Omental fat pad (tissue), 4 donors: ENCODE data around the gene GRK1. TPM values are rescaled to one million over a fixed set of nuclear protein-coding genes. Genes with fewer than 3 reads are reported as not detected.

Experiments used
- ATAC-seq: fragments of 150-250 bp; one replicate; pipeline ENCODE4 v1.9.1; 2016; ENCODE audit warnings: mild to moderate bottlenecking, moderate library complexity; ENCODE audit not compliant: low FRiP score
- DNase-seq: peaks from one replicate; pipeline ENCODE4 v3.0.0-alpha.2; 2019; ENCODE audit warnings: low spot score
- total RNA-seq, 4 donors: library from RNA; depleted of rRNA; stranded (reverse); fragments of >200 nt; gene quantifications; one replicate each; pipeline ENCODE4 v1.1.0, GENCODE V29; 2016
- TF ChIP-seq, protein P1 (sequence below), 3 donors: fragments of 450-650 bp; IDR thresholded peaks; one replicate each; pipeline ENCODE4 v1.5.1; 2016 to 2017; ENCODE audit warnings: antibody characterized with exemption in 3 of 3, mild to moderate bottlenecking in 3 of 3, moderate library complexity in 2 of 3

Gene GRK1
- total RNA-seq, 4 donors from 2014 or later: not detected

DNA sequence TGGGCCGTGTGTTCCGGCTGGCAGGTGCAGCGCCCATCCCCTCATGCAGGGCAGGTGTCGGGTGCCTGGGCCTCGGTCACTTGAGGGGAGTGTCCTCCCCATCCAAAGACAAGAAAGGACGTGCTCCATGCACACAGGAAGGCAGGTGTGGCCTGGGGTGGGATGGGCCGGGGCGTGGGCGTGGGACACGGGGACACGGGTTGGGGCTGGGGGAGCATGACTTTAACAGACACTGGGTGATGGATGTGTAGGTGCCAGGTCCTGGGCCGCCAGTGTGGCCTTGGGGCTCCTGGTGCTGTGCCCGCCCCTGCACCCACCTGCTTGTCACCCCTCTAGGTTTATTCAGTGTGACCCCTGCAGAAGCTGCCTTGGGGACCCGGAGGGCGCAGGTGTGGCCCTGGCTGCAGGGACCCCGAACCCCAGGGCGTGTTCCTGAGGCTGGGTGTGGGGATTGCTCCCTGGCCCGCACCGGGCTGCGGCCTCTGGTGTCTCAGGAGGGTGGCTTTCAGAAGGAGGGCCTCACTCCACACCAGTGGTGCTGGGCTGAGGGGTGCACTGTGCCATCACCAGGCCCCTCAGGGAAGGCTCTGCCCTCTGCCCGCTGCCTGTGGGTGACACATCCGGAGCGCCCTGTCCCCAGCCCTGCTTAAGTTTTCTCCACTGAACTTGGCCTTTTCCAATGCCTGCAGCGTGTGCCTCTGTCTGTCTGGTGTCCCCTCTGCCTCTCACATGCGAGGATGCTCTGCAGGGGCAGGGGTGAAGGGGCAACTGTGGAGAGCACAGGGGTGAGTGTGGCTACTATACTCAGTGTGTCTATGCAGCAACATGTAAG lies 97.2 kb downstream of the GRK1 start:
- ATAC-seq: no peak
- TF ChIP-seq, protein P1, sequence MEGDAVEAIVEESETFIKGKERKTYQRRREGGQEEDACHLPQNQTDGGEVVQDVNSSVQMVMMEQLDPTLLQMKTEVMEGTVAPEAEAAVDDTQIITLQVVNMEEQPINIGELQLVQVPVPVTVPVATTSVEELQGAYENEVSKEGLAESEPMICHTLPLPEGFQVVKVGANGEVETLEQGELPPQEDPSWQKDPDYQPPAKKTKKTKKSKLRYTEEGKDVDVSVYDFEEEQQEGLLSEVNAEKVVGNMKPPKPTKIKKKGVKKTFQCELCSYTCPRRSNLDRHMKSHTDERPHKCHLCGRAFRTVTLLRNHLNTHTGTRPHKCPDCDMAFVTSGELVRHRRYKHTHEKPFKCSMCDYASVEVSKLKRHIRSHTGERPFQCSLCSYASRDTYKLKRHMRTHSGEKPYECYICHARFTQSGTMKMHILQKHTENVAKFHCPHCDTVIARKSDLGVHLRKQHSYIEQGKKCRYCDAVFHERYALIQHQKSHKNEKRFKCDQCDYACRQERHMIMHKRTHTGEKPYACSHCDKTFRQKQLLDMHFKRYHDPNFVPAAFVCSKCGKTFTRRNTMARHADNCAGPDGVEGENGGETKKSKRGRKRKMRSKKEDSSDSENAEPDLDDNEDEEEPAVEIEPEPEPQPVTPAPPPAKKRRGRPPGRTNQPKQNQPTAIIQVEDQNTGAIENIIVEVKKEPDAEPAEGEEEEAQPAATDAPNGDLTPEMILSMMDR (IDR thresholded peaks at IDR 0.05): no peak
- no peak for DNase-seq

DNA sequence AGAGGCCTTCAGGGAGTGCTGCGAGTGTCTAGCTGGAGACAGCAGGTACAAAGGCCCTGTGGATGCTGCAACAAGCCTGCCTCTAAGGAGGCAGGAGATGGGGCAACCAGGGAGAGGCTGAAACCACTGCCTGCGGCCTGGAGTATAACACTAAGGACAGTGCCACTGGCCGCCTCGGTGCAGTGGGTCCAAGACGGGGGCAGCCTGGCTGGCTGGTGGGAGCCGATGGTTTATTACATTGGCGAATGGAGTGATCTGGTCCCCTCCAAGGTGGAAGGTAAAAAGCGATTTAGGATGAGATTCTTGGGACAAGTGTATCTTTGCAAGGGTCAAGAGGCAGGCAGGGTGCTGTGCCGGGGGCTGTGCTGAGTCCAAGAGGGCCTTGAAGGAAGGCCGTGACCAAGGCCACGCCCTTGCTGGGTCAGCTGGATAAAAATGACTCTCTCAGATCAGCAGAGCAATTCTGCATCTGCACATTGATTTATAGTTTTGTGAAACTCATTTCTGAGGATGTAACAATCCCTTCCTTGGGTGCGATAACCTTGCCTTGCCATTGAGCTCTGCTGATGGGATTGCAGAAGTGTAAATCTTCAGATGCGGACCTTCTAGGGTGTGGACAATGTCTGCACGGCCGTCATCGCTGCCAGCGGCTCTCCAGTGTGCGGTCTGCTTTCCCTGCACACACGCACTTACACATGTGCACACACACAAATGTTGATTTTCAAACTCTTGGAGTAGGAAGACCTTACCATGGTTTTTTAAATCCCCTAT lies 98.0 kb downstream of the GRK1 start:
- TF ChIP-seq, protein P1 (IDR thresholded peaks at IDR 0.05): no peak
- ATAC-seq (no peak), DNase-seq (no peak)

DNA sequence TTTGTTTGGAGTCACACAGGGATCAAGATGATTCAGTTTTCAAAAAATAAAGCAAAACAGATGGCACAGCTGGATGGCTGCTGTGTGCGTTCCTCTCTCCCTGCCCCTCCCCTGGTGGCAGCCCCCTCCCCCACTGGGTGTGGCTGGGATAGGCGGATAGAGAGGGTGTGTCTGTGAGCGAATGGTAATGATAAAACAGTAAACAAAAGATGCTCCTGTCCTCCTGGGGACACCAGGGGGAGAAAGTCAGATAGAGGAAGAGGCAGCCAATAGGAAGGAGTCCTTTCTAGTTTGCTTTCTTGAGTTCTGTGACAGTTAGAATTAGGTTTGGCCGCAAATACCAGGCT lies 98.5 kb downstream of the GRK1 start:
- TF ChIP-seq, protein P1 (IDR thresholded peaks at IDR 0.05): no peak
- no peak for DNase-seq
- ATAC-seq: no peak

DNA sequence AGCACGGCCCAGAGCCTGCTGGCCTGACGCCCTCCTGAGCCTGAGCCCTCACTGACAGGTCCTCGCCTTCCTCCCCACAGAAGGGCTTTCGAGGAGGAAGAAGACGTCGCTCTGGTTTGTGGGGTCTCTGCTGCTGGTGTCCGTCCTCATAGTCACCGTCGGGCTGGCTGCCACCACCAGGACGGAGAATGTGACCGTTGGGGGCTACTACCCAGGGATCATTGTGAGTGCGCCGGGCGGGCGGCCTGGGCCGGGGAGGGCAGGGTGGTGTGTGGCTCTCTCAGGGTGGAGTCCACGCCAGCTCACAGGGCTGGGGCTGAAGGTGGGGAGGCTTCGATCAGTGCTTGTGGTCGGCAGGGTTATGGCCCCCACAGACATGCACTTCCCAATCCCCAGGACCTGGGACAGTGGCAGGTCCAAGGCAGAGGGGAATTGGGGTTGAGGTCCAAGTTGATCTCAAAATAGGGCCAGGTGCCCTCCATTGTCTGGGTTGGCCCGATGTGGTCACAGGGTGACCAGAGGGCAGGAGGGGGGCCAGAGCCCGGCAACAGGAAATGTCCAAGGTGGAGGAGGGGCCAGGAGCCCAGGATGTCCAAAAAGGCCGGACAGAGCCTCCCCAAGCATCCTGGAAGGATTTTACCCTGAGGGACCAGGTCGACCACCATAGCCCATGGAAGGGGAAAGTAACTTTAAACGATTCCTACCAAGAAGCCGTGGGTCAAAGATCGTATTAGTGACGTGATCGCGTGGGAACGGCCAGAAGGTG lies 99.2 kb downstream of the GRK1 start:
- TF ChIP-seq, protein P1 (IDR thresholded peaks at IDR 0.05): no peak
- no peak for DNase-seq
- no peak for ATAC-seq

DNA sequence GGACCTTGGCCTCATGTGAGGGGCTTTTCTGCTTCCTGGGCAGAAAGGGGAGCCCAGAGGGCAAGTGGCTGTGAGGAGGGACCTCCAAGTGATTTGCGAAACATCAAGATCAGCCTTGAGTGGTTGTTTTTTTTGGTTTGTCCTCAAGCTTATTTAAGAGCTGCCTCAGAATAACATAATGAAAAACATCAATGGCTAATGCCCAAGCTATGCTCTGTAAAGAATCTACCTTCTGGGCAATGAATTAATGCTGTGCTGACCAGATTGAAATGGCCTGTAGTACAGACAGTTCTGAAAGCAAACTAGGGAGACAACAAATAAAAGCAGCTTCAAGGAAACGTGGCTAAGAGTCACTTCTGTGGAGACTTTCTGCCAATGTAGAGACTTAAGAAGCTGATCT lies 100.3 kb downstream of the GRK1 start:
- no peak for DNase-seq
- no peak for ATAC-seq
- TF ChIP-seq, protein P1 (IDR thresholded peaks at IDR 0.05): no peak

DNA sequence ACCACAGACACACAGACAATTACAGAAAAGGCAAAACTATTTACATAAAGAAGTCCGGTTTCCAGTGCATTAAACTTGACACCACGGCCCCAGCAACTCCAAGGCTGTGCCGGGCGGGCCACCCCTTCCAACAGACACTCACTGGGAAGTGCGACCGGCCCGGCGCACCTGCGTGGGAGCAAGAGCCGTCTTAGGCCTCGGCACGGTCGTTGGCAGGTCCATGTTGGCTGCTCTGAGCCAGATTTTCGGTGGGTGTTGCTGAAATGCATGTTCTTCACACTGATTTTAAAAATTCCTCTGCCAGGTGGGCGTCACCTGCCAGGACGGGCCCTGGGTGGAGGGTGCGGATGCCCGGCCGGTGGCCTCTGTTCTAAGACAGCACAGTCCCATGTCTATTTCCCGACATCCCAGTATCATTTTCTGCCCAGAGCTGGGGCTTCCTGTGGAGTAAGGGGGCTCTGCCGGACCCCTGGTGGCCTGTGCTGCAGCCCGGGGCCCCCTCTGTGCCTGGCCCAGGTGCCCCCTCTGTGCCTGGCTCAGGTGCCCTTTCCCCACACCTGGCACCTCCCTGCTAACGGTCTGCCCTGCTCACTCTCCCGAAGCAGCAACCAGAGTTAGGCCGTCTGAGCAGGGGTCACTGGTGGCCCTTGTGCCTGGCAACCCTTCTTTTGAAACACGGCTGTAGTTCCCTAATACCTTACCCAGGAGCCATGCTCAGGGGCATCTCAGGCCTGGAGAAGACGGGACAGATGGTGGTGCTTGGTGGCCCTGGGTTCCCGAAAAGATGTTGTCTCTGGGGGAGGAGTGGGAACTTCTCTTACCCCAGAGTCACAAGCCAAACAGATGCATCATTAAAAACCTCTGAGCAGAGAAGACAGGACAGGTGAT lies 101.2 kb downstream of the GRK1 start:
- DNase-seq (no peak), ATAC-seq (no peak)
- TF ChIP-seq, protein P1 (IDR thresholded peaks at IDR 0.05): no peak
